HL-60 (cell line): Measurements from ENCODE around the gene ELMO1.
A peak's percentile ranks its signal among the peaks of the same experiment; 100 is the strongest.

Experiments used
- DNase-seq, 2 experiments: peaks; one replicate each; pipeline ENCODE4 v3.0.0-alpha.2; 2010 to 2020; ENCODE audit warnings: low read depth in 1 of 2, low spot score in 1 of 2
- H3K27ac ChIP-seq: fragments of 250-450 bp; sonication (Bioruptor Pico); replicated peaks from 2 replicates; pipeline ENCODE4 v1.5.1; 2020; ENCODE audit warnings: mild to moderate bottlenecking, moderate library complexity
- H3K27me3 ChIP-seq: fragments of 250-450 bp; sonication (Bioruptor Pico); 2 replicates; pipeline ENCODE4 v1.5.1; 2021; ENCODE audit warnings: mild to moderate bottlenecking, moderate library complexity; ENCODE audit not compliant: insufficient read depth, poor library complexity, severe bottlenecking
- H3K4me3 ChIP-seq: replicated peaks from 2 replicates; pipeline ENCODE4 v1.5.1; 2011; ENCODE audit warnings: mild to moderate bottlenecking, control low read depth, low read length; ENCODE audit not compliant: insufficient read depth
- CTCF ChIP-seq: IDR thresholded peaks from one replicate; pipeline ENCODE4 v1.5.1; 2011; ENCODE audit warnings: low read length, control low read depth, inconsistent platforms; ENCODE audit not compliant: insufficient read depth
- GABPA ChIP-seq: IDR thresholded peaks from 2 replicates; pipeline ENCODE4 v1.6.1; 2012; ENCODE audit warnings: low read depth
- POLR2AphosphoS5 ChIP-seq: IDR thresholded peaks from 2 replicates; pipeline ENCODE4 v1.6.1; 2012; ENCODE audit warnings: low read depth
- REST ChIP-seq: IDR thresholded peaks from 2 replicates; pipeline ENCODE4 v1.6.1; 2012; ENCODE audit warnings: low read depth; ENCODE audit not compliant: insufficient replicate concordance
- SPI1 ChIP-seq: IDR thresholded peaks from 2 replicates; pipeline ENCODE4 v1.6.1; 2012; ENCODE audit warnings: low read depth, mild to moderate bottlenecking, borderline replicate concordance

ELMO1 gene

GRCh38 chr7:37216156-37216852, 232.4 kb downstream of the ELMO1 start:
- peak; percentile 25; the same call in 1 of the 2 replicates for TF ChIP-seq SPI1
- TF ChIP-seq REST: no peak
- 0 out of 2 replicates have a peak, but pooled peaks have one; percentile 34 for TF ChIP-seq POLR2AphosphoS5
- peak in 1 of 2 experiments; percentile 31 for DNase-seq
- H3K4me3 ChIP-seq: no peak overlapping the region
- no peaks in the 10 kb centered on the region for H3K27me3 ChIP-seq
- no peak overlapping the region for H3K27ac ChIP-seq

GRCh38 chr7:37215290-37215923, 233.3 kb downstream of the ELMO1 start:
- Histone ChIP-seq H3K27ac (no peak overlapping the region), H3K27me3 (no peaks in the 10 kb centered on the region), H3K4me3 (no peak overlapping the region)
- no peak for TF ChIP-seq CTCF
- no peak for TF ChIP-seq REST
- TF ChIP-seq GABPA: no peak
- TF ChIP-seq SPI1: no peak
- TF ChIP-seq POLR2AphosphoS5: no peak
- no peak for DNase-seq

- no peak overlapping the region for H3K4me3 ChIP-seq
- H3K27ac ChIP-seq: no peak overlapping the region
These were observed 236.1 kb downstream of the ELMO1 start for GRCh38 chr7:37212556-37212955.

More at GRCh38 chr7:37212556-37212955, 236.1 kb downstream of the ELMO1 start:
- no peak for TF ChIP-seq SPI1
- no peak for TF ChIP-seq POLR2AphosphoS5
- no peak for TF ChIP-seq REST
- no peak for TF ChIP-seq CTCF
- TF ChIP-seq GABPA: no peak
- DNase-seq: no peak
- no peaks in the 10 kb centered on the region for H3K27me3 ChIP-seq
